Measurements from ENCODE around the gene CMTM7.
"Not testable (repeated sequence)": the region's sequence is repeated elsewhere in the genome, so short reads cannot be mapped to it uniquely, and the experiment has no call there.

Gene CMTM7

GRCh38 chr3:32381922-32382321, 9.7 kb upstream of the CMTM7 start:
- peak; percentile 68 for DNase-seq (ENCODE audit: low read depth, low spot score)

- no peak for DNase-seq (ENCODE audit: low read depth, low spot score)
These were observed 8.4 kb upstream of the CMTM7 start for GRCh38 chr3:32383136-32383711.

GRCh38 chr3:32384938-32385337, 6.7 kb upstream of the CMTM7 start:
- DNase-seq (ENCODE audit: low read depth, low spot score), result peak; percentile 68

- no peak for DNase-seq (ENCODE audit: low read depth, low spot score)
These were observed 4.1 kb upstream of the CMTM7 start for GRCh38 chr3:32387512-32387911.

- not testable (repeated sequence) for DNase-seq (ENCODE audit: low read depth, low spot score)
These were observed 2.1 kb upstream of the CMTM7 start for GRCh38 chr3:32389577-32389976.

- no peak for DNase-seq (ENCODE audit: low read depth, low spot score)
These were observed 1.1 kb downstream of the CMTM7 start for GRCh38 chr3:32392536-32393302.

- no peak for DNase-seq (ENCODE audit: low read depth, low spot score)
These were observed 3.8 kb downstream of the CMTM7 start for GRCh38 chr3:32395496-32395895.

GRCh38 chr3:32397941-32398340, 6.3 kb downstream of the CMTM7 start:
- DNase-seq (ENCODE audit: low read depth, low spot score), result no peak

- no peak for DNase-seq (ENCODE audit: low read depth, low spot score)
These were observed 6.9 kb downstream of the CMTM7 start for GRCh38 chr3:32398531-32398930.

GRCh38 chr3:32399030-32399620, 7.5 kb downstream of the CMTM7 start:
- DNase-seq (ENCODE audit: low read depth, low spot score), result peak; percentile 60

GRCh38 chr3:32401126-32401525, 9.5 kb downstream of the CMTM7 start:
- DNase-seq (ENCODE audit: low read depth, low spot score), result no peak

GRCh38 chr3:32401556-32402081, 10.0 kb downstream of the CMTM7 start:
- DNase-seq (ENCODE audit: low read depth, low spot score), result peak; percentile 89

- DNase-seq (ENCODE audit: low read depth, low spot score), result no peak
These were observed 12.0 kb downstream of the CMTM7 start for GRCh38 chr3:32403663-32404062.

GRCh38 chr3:32404714-32405113, 13.1 kb downstream of the CMTM7 start:
- DNase-seq (ENCODE audit: low read depth, low spot score), result no peak

- no peak for DNase-seq (ENCODE audit: low read depth, low spot score)
These were observed 13.5 kb downstream of the CMTM7 start for GRCh38 chr3:32405155-32405554.

- DNase-seq (ENCODE audit: low read depth, low spot score), result no peak
These were observed 14.2 kb downstream of the CMTM7 start for GRCh38 chr3:32405711-32406323.

- DNase-seq (ENCODE audit: low read depth, low spot score), result no peak
These were observed 15.1 kb downstream of the CMTM7 start for GRCh38 chr3:32406486-32407408.

GRCh38 chr3:32410367-32411246, 19.0 kb downstream of the CMTM7 start:
- DNase-seq (ENCODE audit: low read depth, low spot score), result peak; percentile 86

GRCh38 chr3:32411442-32411841, 19.8 kb downstream of the CMTM7 start:
- DNase-seq (ENCODE audit: low read depth, low spot score), result peak; percentile 57

- no peak for DNase-seq (ENCODE audit: low read depth, low spot score)
These were observed 21.2 kb downstream of the CMTM7 start for GRCh38 chr3:32412887-32413286.

All from ELF-1 (cell line).